Measurements from ENCODE around the gene TNFAIP8L1.
A peak's percentile ranks its signal among the peaks of the same experiment; 100 is the strongest.

TNFAIP8L1 gene

DNA sequence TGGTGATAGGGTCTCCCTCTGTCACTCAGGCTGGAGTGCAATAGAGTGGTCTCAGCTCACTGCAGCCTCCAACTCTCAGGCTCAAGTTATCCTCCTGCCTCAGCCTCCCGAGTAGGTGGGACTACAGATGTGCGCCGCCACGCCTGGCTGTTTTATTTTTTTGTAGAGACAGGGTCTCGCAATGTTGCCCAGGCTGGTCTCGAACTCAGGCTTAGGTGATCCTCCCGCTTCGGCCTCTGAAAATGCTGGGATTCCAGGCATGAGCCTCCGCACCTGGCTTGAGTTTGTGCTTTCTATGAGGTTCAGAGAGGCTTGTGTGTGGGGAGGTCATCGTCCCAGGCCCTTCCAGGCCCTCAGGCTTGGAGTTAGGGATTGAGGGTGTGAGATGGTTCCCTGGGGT lies 39.2 kb upstream of the TNFAIP8L1 start:
- H3K36me3 ChIP-seq (ENCODE audit: insufficient read depth, low read length), result no peaks in the 10 kb centered on the region
- no peaks in the 10 kb centered on the region for H3K27me3 ChIP-seq (ENCODE audit: insufficient read depth, low read length)
- peaks cover 15% of the 10 kb centered on the region for H3K4me1 ChIP-seq (ENCODE audit: insufficient read depth, low read length)
- H3K4me3 ChIP-seq (ENCODE audit: low read length), result no peak overlapping the region
- no peak overlapping the region for H2AFZ ChIP-seq (ENCODE audit: low read depth, low read length)
- no peaks in the 10 kb centered on the region for H3K9me3 ChIP-seq (ENCODE audit: low read length)

DNA sequence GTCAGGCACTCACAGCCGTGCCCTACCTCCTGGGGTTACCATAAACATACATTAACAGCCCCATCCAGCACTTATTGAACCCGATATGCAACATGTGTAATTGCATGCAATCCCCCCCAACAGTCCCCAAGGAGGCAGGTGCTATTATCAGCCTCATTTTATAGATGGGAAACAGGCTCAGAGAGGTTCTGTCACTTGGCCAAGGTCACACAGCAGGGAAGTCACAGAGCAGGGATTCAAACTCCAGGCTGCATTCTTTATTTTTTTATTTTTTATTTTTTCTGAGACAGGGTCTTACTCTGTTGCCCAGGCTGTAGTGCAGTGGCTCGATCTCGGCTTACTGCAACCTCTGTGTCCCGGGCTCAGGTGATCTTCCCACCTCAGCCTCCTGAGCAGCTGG lies 38.4 kb upstream of the TNFAIP8L1 start:
- Histone ChIP-seq H3K36me3 (ENCODE audit: insufficient read depth, low read length) (no peaks in the 10 kb centered on the region), H3K9me3 (ENCODE audit: low read length) (no peaks in the 10 kb centered on the region), H3K27me3 (ENCODE audit: insufficient read depth, low read length) (no peaks in the 10 kb centered on the region), H2AFZ (ENCODE audit: low read depth, low read length) (no peak overlapping the region), H3K4me1 (ENCODE audit: insufficient read depth, low read length) (peaks cover 15% of the 10 kb centered on the region), H3K4me3 (ENCODE audit: low read length) (no peak overlapping the region)

DNA sequence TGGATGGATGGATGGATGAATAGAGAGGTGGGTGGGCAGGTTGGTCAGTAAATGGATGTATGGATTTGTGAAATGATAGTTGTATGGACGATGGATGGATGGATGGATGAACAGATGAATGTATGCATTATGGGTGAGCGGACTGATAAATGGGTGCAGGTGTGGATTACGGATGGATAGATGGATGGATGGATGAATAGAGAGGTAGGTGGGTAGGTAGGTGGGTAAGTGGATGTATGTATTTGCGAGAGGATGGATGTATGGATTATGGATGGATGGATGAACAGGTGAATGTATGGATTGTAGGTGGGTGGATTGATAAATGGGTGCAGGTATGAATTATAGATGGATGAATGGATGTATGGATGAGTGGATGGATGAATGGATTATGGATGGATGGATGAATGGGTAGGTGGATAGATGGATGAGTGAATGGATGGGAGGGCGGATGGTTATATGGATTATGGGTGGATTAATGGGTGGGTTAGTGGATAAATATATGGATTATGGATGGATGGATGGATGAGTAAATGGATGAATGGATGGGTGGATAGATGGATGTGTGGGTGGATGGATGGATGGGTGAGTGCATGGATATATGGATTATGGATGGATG lies 37.0 kb upstream of the TNFAIP8L1 start:
- no peaks in the 10 kb centered on the region for H3K36me3 ChIP-seq (ENCODE audit: insufficient read depth, low read length)
- no peaks in the 10 kb centered on the region for H3K9me3 ChIP-seq (ENCODE audit: low read length)
- peaks cover 14% of the 10 kb centered on the region for H3K4me1 ChIP-seq (ENCODE audit: insufficient read depth, low read length)
- no peak overlapping the region for H2AFZ ChIP-seq (ENCODE audit: low read depth, low read length)
- H3K4me3 ChIP-seq (ENCODE audit: low read length), result no peak overlapping the region
- H3K27me3 ChIP-seq (ENCODE audit: insufficient read depth, low read length), result no peaks in the 10 kb centered on the region

DNA sequence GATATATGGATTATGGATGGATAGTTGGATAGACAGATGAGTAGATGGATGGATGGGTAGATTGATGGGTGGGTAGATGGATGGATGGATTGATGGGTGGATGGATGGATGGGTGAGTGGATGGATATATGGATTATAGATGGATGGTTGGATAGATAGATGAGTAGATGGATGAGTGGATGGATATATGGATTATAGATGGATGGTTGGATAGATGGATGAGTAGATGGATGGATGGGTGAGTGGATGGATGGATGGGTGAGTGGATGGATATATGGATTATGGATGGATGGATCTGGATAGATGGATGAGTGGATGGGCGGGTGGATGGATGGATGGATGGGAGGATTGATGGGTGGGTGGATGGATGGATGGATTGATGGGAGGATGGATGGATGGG lies 36.4 kb upstream of the TNFAIP8L1 start:
- H3K27me3 ChIP-seq (ENCODE audit: insufficient read depth, low read length), result no peaks in the 10 kb centered on the region
- no peak overlapping the region for H2AFZ ChIP-seq (ENCODE audit: low read depth, low read length)
- no peaks in the 10 kb centered on the region for H3K36me3 ChIP-seq (ENCODE audit: insufficient read depth, low read length)
- H3K4me1 ChIP-seq (ENCODE audit: insufficient read depth, low read length), result peaks cover 10% of the 10 kb centered on the region
- H3K9me3 ChIP-seq (ENCODE audit: low read length), result no peaks in the 10 kb centered on the region
- H3K4me3 ChIP-seq (ENCODE audit: low read length), result no peak overlapping the region

DNA sequence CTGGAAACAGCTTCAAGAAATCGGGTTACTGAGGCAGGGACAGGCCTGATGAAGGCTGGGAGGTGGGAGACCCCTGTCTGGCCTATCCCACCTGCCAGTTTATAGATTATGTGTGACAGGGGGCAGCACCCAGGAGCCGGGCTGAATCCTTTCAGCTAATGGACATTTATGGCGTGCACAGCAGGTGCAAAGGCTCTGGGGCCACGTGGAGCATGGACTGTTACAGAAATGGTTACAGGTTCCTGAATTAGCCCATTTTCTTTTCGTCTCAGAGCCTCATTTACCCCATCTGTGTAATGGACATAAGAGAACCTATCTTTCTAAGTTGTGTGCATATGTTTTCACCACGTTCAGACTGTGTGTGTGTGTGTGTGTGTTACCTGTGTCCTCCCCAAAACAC lies 34.4 kb upstream of the TNFAIP8L1 start:
- no peak overlapping the region for H3K4me3 ChIP-seq (ENCODE audit: low read length)
- H2AFZ ChIP-seq (ENCODE audit: low read depth, low read length), result no peak overlapping the region
- H3K9me3 ChIP-seq (ENCODE audit: low read length), result no peaks in the 10 kb centered on the region
- no peaks in the 10 kb centered on the region for H3K27me3 ChIP-seq (ENCODE audit: insufficient read depth, low read length)
- no peaks in the 10 kb centered on the region for H3K36me3 ChIP-seq (ENCODE audit: insufficient read depth, low read length)
- peaks cover 4% of the 10 kb centered on the region for H3K4me1 ChIP-seq (ENCODE audit: insufficient read depth, low read length)

DNA sequence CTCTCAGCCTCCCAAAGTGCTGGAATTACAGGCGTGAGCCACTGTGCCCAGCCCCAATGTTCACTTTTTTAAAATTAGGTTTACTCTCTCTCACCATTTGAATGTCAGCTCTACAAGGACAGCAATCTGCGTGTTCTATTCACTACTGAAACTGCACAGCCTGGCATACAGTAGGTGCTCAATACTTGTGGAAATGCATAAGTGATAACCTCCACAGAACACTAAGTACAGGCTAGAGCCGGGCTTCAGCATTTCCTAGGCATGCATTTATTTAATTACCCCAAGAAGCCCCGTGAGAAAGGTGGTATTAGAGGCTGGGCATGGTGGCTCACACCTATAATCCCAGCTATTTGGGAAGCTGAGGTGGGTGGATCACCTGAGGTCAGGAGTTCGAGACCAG lies 33.1 kb upstream of the TNFAIP8L1 start:
- Histone ChIP-seq H3K9me3 (ENCODE audit: low read length) (no peaks in the 10 kb centered on the region), H3K36me3 (ENCODE audit: insufficient read depth, low read length) (no peaks in the 10 kb centered on the region), H2AFZ (ENCODE audit: low read depth, low read length) (no peak overlapping the region), H3K4me3 (ENCODE audit: low read length) (no peak overlapping the region), H3K4me1 (ENCODE audit: insufficient read depth, low read length) (peaks cover 5% of the 10 kb centered on the region), H3K27me3 (ENCODE audit: insufficient read depth, low read length) (no peaks in the 10 kb centered on the region)

DNA sequence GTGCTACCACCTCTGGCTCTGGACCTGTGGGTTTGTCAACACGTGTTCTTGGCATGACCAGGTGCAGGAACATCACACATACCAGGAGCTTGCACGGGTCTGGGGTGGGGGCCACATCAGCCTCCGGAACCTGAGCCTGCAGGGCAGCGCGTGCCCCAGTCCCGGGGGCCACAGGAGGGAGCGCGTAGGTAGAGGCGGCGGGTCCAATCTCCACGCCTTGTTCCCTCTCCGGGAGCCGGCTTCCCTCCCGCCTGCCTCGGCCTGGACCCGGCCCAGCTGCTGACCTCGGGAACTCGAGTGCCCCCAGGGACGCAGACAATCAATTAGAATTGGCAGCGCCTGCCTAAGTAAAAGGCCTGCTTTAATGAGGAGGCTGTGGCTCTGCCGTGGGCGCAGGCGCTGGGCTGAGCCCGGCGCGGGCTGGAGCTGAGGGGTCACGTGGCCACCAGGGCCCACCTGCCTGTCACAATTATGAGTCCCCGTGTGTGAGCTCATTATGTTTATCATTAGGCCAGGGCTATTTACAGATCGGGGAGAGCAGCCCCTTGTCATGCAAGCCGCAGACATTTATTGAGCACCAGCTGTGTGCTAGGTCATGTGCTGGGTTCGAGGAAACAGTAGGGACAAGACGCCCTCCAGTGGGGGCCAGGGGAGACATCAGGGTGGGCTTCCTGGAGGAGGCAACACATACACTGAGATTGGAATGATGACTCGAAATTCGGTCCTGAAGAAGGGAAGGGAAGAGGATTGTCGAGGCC lies 32.2 kb upstream of the TNFAIP8L1 start:
- Histone ChIP-seq H3K4me3 (ENCODE audit: low read length) (peak overlapping the region; percentile 28), H3K36me3 (ENCODE audit: insufficient read depth, low read length) (no peaks in the 10 kb centered on the region), H3K27me3 (ENCODE audit: insufficient read depth, low read length) (no peaks in the 10 kb centered on the region), H3K4me1 (ENCODE audit: insufficient read depth, low read length) (peaks cover 5% of the 10 kb centered on the region), H3K9me3 (ENCODE audit: low read length) (no peaks in the 10 kb centered on the region), H2AFZ (ENCODE audit: low read depth, low read length) (peak overlapping the region; percentile 6)

DNA sequence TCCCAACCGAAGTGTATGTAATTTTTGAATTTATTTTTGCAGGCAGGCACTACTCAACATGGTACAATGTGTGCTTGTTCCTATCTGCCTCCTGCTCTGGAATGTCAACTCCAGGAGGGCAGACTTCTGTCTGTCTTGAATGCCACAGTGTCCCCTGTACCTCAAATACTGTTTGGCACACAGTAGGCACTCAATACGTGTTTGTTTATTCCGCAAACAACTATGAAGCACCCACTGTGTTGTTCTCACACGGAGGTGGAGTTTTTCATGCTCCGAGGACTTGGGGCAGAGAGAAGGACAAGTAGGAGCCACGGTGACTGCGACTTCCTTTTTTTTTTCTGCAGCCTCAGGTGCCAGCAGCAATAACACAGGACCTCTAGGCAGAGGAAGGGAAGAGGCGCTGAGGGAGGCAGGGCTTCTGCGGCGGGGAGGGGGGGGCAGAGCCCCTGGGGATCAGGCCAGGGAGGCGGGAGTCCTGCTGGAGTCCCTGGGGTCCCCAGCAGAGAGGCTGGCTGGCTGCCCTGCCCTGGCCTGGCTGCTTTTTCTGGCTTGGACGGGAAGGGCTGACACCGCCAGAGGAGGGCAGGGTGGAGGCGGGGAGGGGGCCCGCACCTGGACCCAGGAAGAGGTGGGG lies 29.3 kb upstream of the TNFAIP8L1 start:
- no peak overlapping the region for H2AFZ ChIP-seq (ENCODE audit: low read depth, low read length)
- H3K27me3 ChIP-seq (ENCODE audit: insufficient read depth, low read length), result no peaks in the 10 kb centered on the region
- no peak overlapping the region for H3K4me3 ChIP-seq (ENCODE audit: low read length)
- no peaks in the 10 kb centered on the region for H3K9me3 ChIP-seq (ENCODE audit: low read length)
- peaks cover 5% of the 10 kb centered on the region for H3K4me1 ChIP-seq (ENCODE audit: insufficient read depth, low read length)
- H3K36me3 ChIP-seq (ENCODE audit: insufficient read depth, low read length), result no peaks in the 10 kb centered on the region

DNA sequence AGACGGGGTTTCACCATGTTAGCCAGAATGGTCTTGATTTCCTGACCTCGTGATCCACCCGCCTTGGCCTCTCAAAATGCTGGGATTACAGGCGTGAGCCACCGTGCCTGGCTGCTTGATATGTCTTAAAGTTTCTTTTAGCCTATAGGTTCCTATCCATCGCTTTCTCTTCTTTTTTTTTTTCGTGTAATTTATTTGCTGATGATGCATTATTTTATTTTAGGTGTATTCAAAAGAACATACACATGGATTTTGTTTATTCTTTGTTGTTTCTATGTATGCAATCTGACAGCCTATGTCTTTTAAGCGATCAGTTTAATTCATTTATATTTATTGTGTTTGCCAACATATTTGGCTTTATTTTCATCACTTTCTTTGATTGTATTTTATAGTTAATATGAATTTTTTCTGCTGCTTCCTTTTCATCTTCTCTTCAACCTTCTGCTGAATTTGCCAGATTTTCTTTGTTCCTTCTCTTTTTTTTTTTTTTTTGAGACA lies 26.0 kb upstream of the TNFAIP8L1 start:
- Histone ChIP-seq H3K9me3 (ENCODE audit: low read length) (no peaks in the 10 kb centered on the region), H3K36me3 (ENCODE audit: insufficient read depth, low read length) (no peaks in the 10 kb centered on the region), H2AFZ (ENCODE audit: low read depth, low read length) (no peak overlapping the region), H3K27me3 (ENCODE audit: insufficient read depth, low read length) (no peaks in the 10 kb centered on the region), H3K4me3 (ENCODE audit: low read length) (no peak overlapping the region), H3K4me1 (ENCODE audit: insufficient read depth, low read length) (peaks cover 9% of the 10 kb centered on the region)

DNA sequence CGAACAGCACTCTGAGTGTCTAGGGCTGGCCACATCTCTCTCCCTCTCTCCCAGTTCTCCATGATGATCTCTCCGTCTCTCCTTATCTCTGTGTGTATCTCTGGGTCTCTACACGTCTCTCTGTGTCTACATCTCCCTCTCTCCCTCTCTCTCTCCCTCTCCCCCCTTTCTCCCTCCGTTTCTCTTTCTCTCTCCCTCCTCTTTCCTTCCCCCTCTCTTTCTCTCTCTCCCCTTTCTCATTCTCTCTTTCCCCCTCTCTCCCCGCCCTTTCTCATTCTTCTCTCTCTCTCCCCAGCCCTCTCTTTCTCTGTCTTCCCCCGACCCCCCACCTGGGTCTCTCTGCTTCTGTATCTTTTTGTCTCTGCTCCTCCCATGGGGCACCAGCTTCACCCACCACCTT lies 21.3 kb upstream of the TNFAIP8L1 start:
- no peaks in the 10 kb centered on the region for H3K36me3 ChIP-seq (ENCODE audit: insufficient read depth, low read length)
- no peak overlapping the region for H2AFZ ChIP-seq (ENCODE audit: low read depth, low read length)
- no peaks in the 10 kb centered on the region for H3K9me3 ChIP-seq (ENCODE audit: low read length)
- H3K4me3 ChIP-seq (ENCODE audit: low read length), result no peak overlapping the region
- H3K4me1 ChIP-seq (ENCODE audit: insufficient read depth, low read length), result peaks cover 17% of the 10 kb centered on the region
- no peaks in the 10 kb centered on the region for H3K27me3 ChIP-seq (ENCODE audit: insufficient read depth, low read length)

DNA sequence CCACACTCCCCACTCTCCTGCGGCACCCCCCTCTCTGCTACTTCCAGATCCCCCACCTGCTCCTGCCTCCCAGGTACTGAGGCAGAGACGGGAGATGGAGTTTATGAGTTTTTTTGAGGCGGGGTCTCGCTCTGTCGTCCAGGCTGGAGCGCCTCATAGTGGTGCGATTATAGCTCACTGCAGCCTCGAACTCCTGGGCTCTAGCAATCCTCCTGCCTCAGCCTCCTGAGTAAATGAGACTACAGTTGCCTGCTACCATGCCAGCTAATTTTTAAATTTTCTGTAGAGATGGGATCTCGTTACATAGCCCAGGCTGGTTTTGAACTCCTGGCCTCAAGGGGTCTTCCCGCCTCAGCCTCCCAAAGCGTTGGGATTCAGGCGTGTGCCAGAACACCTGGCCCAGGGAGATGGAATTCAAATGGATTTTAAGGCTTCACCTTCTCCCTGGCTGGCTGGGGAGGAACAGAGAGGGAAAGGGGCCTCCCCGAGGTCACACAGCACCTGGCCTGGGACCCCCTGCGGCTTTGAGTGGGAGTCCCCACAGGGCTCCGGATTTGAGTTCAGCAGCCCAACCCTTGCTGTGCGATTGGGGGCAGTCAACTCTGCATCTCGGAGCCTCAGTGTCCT lies 19.5 kb upstream of the TNFAIP8L1 start:
- Histone ChIP-seq H3K4me3 (ENCODE audit: low read length) (no peak overlapping the region), H3K36me3 (ENCODE audit: insufficient read depth, low read length) (no peaks in the 10 kb centered on the region), H3K9me3 (ENCODE audit: low read length) (no peaks in the 10 kb centered on the region), H2AFZ (ENCODE audit: low read depth, low read length) (no peak overlapping the region), H3K4me1 (ENCODE audit: insufficient read depth, low read length) (peaks cover 20% of the 10 kb centered on the region), H3K27me3 (ENCODE audit: insufficient read depth, low read length) (no peaks in the 10 kb centered on the region)

DNA sequence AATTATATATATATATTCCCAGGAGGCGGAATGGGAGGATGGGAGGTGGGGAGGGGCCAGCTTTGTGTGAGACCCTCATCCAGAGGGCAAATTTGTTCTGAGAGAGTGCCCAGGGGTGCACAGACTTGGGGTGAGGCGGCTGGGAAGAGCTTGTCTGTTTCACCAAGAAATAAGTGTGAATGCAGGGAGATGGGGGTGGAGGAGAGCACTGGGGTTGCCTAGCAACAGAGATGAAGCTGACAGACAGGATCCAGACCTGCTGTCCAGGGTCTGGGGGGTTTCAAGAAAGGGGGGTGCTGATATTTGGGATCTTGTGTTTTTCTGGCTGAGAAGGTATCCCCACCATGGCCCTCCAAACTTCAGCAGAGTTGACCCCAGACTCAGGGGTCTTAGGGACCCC lies 18.6 kb upstream of the TNFAIP8L1 start:
- Histone ChIP-seq H3K36me3 (ENCODE audit: insufficient read depth, low read length) (no peaks in the 10 kb centered on the region), H3K4me1 (ENCODE audit: insufficient read depth, low read length) (peaks cover 21% of the 10 kb centered on the region), H3K4me3 (ENCODE audit: low read length) (peak overlapping the region; percentile 4), H2AFZ (ENCODE audit: low read depth, low read length) (peak overlapping the region; percentile 4), H3K27me3 (ENCODE audit: insufficient read depth, low read length) (no peaks in the 10 kb centered on the region), H3K9me3 (ENCODE audit: low read length) (no peaks in the 10 kb centered on the region)

Data from neuron (in vitro differentiated cells).